K562 (cell line): Measurements from ENCODE around the gene UTP4. TPM values are rescaled to one million over a fixed set of nuclear protein-coding genes. Genes with fewer than 3 reads are reported as not detected.

Experiments used
- ATAC-seq: fragments of 200-7000 bp; cut with Tn5 transposase; 3 replicates; pipeline ENCODE4 v1.9.1; 2020; ENCODE audit warnings: moderate library complexity
- BruUV-seq: library from RNA; stranded (reverse); fragments of 400-500 nt; replicated peaks from 2 replicates; lab custom pipeline; 2021; lab: Mats Ljungman, UMichigan
- CTCF ChIA-PET: fragments of 300-600 bp; formaldehyde crosslinking; extraction: SDS; loops from one replicate; lab custom pipeline; 2021; ENCODE audit warnings: low intra/inter-chr PET ratio; lab: Yijun Ruan, JAX
- POLR2A ChIA-PET: fragments of 300-600, 350-650 bp; sonication (Branson Sonifier 250); formaldehyde crosslinking; extraction: SDS; loops from one replicate; lab custom pipeline; 2021; ENCODE audit warnings: antibody characterized with exemption, inconsistent platforms; lab: Yijun Ruan, JAX
- DNase-seq, 4 experiments: peaks; one replicate each; pipeline versions ENCODE4 v3.0.0 to v3.0.0-alpha.2; 2011 to 2018; ENCODE audit warnings: low spot score in 3 of 4, mixed read lengths in 3 of 4; ENCODE audit errors: extremely low read depth in 1 of 4
- FAIRE-seq: peaks from 2 replicates; lab custom pipeline; 2011; peaks lifted over from hg19 to GRCh38; lab: Jason Lieb, UNC
- H2AFZ ChIP-seq: 2 replicates; pipeline ENCODE4 v1.6.0; 2011; ENCODE audit warnings: low read depth, low read length, control low read depth, inconsistent platforms
- H3K27ac ChIP-seq: fragments of 200-600 bp; 3 replicates; pipeline ENCODE4 v1.8.0; 2011; ENCODE audit warnings: low read depth, mild to moderate bottlenecking, control low read depth, inconsistent platforms, low read length, moderate library complexity, mixed read lengths; ENCODE audit errors: extremely low read depth
- H3K27me3 ChIP-seq, 2 experiments: fragments of 300-600 bp in 1 of 2; 2 replicates in 1 of 2; 3 replicates in 1 of 2; pipeline versions ENCODE4 v1.6.0 to v1.8.0; 2011; ENCODE audit warnings: inconsistent platforms in 2 of 2, low read length in 2 of 2, mild to moderate bottlenecking in 1 of 2, mixed read lengths in 1 of 2, moderate library complexity in 1 of 2; ENCODE audit not compliant: control insufficient read depth in 2 of 2, insufficient read depth in 2 of 2
- H3K36me3 ChIP-seq: fragments of 300-600 bp; 3 replicates; pipeline ENCODE4 v1.8.0; 2011; ENCODE audit warnings: mild to moderate bottlenecking, low read length, inconsistent platforms; ENCODE audit not compliant: control insufficient read depth, insufficient read depth
- H3K4me1 ChIP-seq, 2 experiments: fragments of 200-600 bp in 1 of 2; replicated peaks in 1 of 2; 2 replicates in 1 of 2; 3 replicates in 1 of 2; pipeline versions ENCODE4 v1.5.1 to v1.8.0; 2011; ENCODE audit warnings: inconsistent platforms in 2 of 2, low read length in 2 of 2, mild to moderate bottlenecking in 1 of 2, mixed read lengths in 1 of 2, moderate library complexity in 1 of 2; ENCODE audit not compliant: control insufficient read depth in 2 of 2, insufficient read depth in 2 of 2
- H3K4me2 ChIP-seq: 2 replicates; pipeline ENCODE4 v1.6.1; 2011; ENCODE audit warnings: low read length, control low read depth, inconsistent platforms, mixed read lengths; ENCODE audit not compliant: insufficient read depth
- H3K4me3 ChIP-seq: fragments of 200-600 bp; sonication (generic), shearing (Covaris generic); 2 replicates; pipeline ENCODE4 v1.5.1; 2016; ENCODE audit warnings: control low read depth, inconsistent platforms
- H3K79me2 ChIP-seq: fragments of 200-600 bp; 3 replicates; pipeline ENCODE4 v1.8.0; 2011; ENCODE audit warnings: low read length, inconsistent platforms; ENCODE audit not compliant: control insufficient read depth, insufficient read depth
- H3K9ac ChIP-seq, 2 experiments: 2 replicates each; pipeline versions ENCODE4 v1.6.0 to v1.6.1; 2011; ENCODE audit warnings: low read depth in 2 of 2, low read length in 2 of 2, control low read depth in 1 of 2, inconsistent platforms in 1 of 2, mild to moderate bottlenecking in 1 of 2, mixed read lengths in 1 of 2; ENCODE audit not compliant: insufficient read depth in 1 of 2
- H3K9me1 ChIP-seq: one replicate; pipeline ENCODE4 v1.6.0; 2011; ENCODE audit warnings: inconsistent platforms, mild to moderate bottlenecking, low read length, moderate library complexity; ENCODE audit not compliant: control insufficient read depth, insufficient read depth
- H3K9me3 ChIP-seq: replicated peaks from 2 replicates; pipeline ENCODE4 v1.5.1; 2011; ENCODE audit warnings: low read depth, low read length, inconsistent platforms; ENCODE audit not compliant: control insufficient read depth, insufficient read depth
- H4K20me1 ChIP-seq: replicated peaks from 2 replicates; pipeline ENCODE4 v1.6.1; 2011; ENCODE audit warnings: low read length, inconsistent platforms, mixed read lengths; ENCODE audit not compliant: control insufficient read depth, insufficient read depth
- ZNF316 ChIP-seq: fragments of 450-650 bp; IDR thresholded peaks from 2 replicates; pipeline ENCODE4 v1.6.1; 2016
- WGBS: fragments of 100-300 bp; shearing (Covaris generic); methylation state at CpG from one replicate; pipeline ENCODE4 v1.1.6; 2016; ENCODE audit warnings: low coverage, mixed read lengths; ENCODE audit not compliant: insufficient coverage; ENCODE audit errors: missing lambda C conversion rate; 5-methylcytosine and 5-hydroxymethylcytosine counted together
- in situ Hi-C: fragments of 300-500 bp; cut with MboI; formaldehyde crosslinking; loops from 4 replicates; pipeline ENCODE4 v1.15.0; 2018; ENCODE audit warnings: inconsistent platforms, mixed read lengths
- intact Hi-C: fragments of 100-400 bp; cut with micrococcal nuclease; formaldehyde crosslinking; loops from 2 replicates; pipeline ENCODE4 v1.14.2; 2022
- polyA plus RNA-seq, 8 experiments: library from polyadenylated mRNA; depleted of rRNA in 4 of 8; stranded (reverse) in 5 of 8; unstranded in 3 of 8; fragments of >200 nt; fragmentation: Nextera tagmentation in 2 of 8; fragmentation: Illumina TruSeq in 1 of 8; extraction: Ambion mirVana in 2 of 8; extraction: Trizol in 1 of 8; gene quantifications; 2 replicates each; pipeline versions ENCODE4 v1.2.1 to v1.2.3, GENCODE V29; 2011 to 2014; ENCODE audit warnings: inconsistent platforms in 1 of 8, missing spikeins in 1 of 8
- total RNA-seq, 7 experiments: library from RNA; depleted of rRNA in 6 of 7; stranded (reverse); fragments of >200 nt in 6 of 7; fragmentation: Illumina TruSeq in 2 of 7; extraction: Trizol in 2 of 7; gene quantifications; 2 replicates each; pipeline versions ENCODE4 v1.2.1 to v1.2.3, GENCODE V29; 2011 to 2021; ENCODE audit warnings: low replicate concordance in 1 of 7
- TF ChIP-seq, protein P1 (sequence below): sonication (generic); formaldehyde crosslinking; IDR thresholded peaks from 2 replicates; pipeline ENCODE4 v1.8.1; 2023; ENCODE audit warnings: mild to moderate bottlenecking, missing genetic modification reagents
- TF ChIP-seq, protein P2 (sequence below): fragments of 450-650 bp; formaldehyde crosslinking; IDR thresholded peaks from 2 replicates; pipeline ENCODE4 v1.4.0; 2020; ENCODE audit warnings: mild to moderate bottlenecking, moderate library complexity

UTP4 gene
- total and polyA plus RNA-seq, 9 of the 15 experiments (the other 6 are each of a cell fraction or from before 2014, with no cell fraction given) = 46.1 to 203 (median 145) TPM

DNA sequence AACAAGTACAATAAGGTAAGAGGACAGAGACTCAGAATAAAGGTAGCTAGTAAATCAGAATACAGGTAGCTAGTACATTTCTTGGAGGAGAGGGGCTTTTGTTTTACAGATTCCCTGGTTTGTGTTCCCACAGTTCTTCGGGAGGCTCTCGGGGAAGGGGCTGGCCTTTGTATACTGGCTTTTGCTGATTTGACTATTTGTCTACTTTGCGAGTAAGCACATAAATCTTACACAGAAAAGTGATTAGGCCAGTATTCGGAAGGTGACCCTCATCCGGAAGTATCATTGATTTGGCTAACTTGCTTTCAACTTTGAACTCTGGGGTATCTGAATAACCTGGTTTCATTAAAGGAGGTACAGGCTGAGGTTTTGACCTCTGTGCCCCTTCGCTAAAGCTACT, 33.1 kb downstream of the UTP4 start:
- no TSS peak for BruUV-seq
- WGBS = 89% methylated on average over 6 of the region's 6 CpGs
- intact Hi-C loops = no loop called here

More for the DNA sequence above, 33.1 kb downstream of the UTP4 start:
- no peaks in the 10 kb centered on the region for H3K9me3 ChIP-seq
- ATAC-seq = no peak
- no peak overlapping the region for H3K4me3 ChIP-seq
- no peak for FAIRE-seq
- CTCF ChIA-PET = no interaction called here
- H3K9ac ChIP-seq = no peak overlapping the region
- no peak overlapping the region for H3K27ac ChIP-seq
- H3K9me1 ChIP-seq = no peaks in the 10 kb centered on the region
- POLR2A ChIA-PET = interaction anchor here (0.6 to 2.0 kb wide), 4 partner anchors 10 to 1134 kb away, joined by 4 read pairs; no protein-coding TSS in a partner anchor
- peaks cover 91% of the 10 kb centered on the region for H3K36me3 ChIP-seq
- H4K20me1 ChIP-seq = no peaks in the 10 kb centered on the region; the same call in none of the 2 replicates
- in situ Hi-C loops = no loop called here
- H3K79me2 ChIP-seq = no peaks in the 10 kb centered on the region
- no peaks in the 10 kb centered on the region for H3K4me1 ChIP-seq
- H3K27me3 ChIP-seq = no peaks in the 10 kb centered on the region
- no peak overlapping the region for H2AFZ ChIP-seq
- H3K4me2 ChIP-seq = no peak overlapping the region
- TF ChIP-seq, protein P1, sequence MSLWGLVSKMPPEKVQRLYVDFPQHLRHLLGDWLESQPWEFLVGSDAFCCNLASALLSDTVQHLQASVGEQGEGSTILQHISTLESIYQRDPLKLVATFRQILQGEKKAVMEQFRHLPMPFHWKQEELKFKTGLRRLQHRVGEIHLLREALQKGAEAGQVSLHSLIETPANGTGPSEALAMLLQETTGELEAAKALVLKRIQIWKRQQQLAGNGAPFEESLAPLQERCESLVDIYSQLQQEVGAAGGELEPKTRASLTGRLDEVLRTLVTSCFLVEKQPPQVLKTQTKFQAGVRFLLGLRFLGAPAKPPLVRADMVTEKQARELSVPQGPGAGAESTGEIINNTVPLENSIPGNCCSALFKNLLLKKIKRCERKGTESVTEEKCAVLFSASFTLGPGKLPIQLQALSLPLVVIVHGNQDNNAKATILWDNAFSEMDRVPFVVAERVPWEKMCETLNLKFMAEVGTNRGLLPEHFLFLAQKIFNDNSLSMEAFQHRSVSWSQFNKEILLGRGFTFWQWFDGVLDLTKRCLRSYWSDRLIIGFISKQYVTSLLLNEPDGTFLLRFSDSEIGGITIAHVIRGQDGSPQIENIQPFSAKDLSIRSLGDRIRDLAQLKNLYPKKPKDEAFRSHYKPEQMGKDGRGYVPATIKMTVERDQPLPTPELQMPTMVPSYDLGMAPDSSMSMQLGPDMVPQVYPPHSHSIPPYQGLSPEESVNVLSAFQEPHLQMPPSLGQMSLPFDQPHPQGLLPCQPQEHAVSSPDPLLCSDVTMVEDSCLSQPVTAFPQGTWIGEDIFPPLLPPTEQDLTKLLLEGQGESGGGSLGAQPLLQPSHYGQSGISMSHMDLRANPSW (CRISPR knock-in tag) = no peak
- peak; percentile 32; the same call in 1 of the 2 replicates for TF ChIP-seq ZNF316
- TF ChIP-seq, protein P2, sequence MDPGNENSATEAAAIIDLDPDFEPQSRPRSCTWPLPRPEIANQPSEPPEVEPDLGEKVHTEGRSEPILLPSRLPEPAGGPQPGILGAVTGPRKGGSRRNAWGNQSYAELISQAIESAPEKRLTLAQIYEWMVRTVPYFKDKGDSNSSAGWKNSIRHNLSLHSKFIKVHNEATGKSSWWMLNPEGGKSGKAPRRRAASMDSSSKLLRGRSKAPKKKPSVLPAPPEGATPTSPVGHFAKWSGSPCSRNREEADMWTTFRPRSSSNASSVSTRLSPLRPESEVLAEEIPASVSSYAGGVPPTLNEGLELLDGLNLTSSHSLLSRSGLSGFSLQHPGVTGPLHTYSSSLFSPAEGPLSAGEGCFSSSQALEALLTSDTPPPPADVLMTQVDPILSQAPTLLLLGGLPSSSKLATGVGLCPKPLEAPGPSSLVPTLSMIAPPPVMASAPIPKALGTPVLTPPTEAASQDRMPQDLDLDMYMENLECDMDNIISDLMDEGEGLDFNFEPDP (CRISPR knock-in tag) = no peak
- DNase-seq = no peak
